ENCODE results near the gene POMGNT2.

DNA sequence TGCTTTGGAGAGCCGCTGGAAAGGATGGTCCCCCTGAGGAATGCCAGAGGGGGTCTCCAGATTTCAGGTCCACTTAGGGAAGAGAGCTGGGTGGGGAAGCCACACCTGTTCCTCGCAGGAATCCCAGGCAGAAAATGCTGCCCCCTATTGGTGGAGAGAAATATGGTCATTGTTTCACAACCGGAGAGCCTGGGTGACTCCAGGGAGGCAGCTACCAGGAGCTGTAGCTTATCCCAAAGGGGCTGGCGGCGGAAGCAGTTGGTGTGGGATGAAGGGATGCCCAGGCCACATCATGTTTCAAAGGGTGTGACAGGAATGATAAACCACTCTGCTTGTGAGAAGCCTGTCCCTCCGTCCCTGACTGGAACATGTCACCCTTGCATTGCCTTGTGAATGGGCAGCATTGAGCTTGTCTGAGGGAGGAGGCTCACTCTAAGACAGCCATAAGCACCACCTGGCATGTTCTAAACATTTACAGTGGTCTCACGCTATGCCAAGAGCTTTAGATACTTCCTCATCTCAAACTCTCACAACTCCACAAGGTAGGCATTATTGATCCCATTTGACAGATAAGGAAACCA is 34.5 kb downstream of the POMGNT2 start:
- TF ChIP-seq, protein P1, sequence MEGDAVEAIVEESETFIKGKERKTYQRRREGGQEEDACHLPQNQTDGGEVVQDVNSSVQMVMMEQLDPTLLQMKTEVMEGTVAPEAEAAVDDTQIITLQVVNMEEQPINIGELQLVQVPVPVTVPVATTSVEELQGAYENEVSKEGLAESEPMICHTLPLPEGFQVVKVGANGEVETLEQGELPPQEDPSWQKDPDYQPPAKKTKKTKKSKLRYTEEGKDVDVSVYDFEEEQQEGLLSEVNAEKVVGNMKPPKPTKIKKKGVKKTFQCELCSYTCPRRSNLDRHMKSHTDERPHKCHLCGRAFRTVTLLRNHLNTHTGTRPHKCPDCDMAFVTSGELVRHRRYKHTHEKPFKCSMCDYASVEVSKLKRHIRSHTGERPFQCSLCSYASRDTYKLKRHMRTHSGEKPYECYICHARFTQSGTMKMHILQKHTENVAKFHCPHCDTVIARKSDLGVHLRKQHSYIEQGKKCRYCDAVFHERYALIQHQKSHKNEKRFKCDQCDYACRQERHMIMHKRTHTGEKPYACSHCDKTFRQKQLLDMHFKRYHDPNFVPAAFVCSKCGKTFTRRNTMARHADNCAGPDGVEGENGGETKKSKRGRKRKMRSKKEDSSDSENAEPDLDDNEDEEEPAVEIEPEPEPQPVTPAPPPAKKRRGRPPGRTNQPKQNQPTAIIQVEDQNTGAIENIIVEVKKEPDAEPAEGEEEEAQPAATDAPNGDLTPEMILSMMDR (conservative IDR thresholded peaks at IDR 0.05): peak; percentile 69
- no peak for TF ChIP-seq ZFX (IDR thresholded peaks at IDR 0.05)
